Effector memory CD4-positive, alpha-beta T cell (primary cell): Measurements from ENCODE around the gene ADA.

ENCODE experiments used
- DNase-seq, 3 donors: peaks; one replicate each; pipeline ENCODE4 v3.0.0-alpha.2; 2020
- H3K27ac ChIP-seq: 2 replicates; pipeline ENCODE4 v1.7.0; 2013; ENCODE audit warnings: mild to moderate bottlenecking, low read length, moderate library complexity; ENCODE audit not compliant: insufficient read depth, poor library complexity, severe bottlenecking
- H3K27me3 ChIP-seq: replicated peaks from 2 replicates; pipeline ENCODE4 v1.7.0; 2013; ENCODE audit warnings: mild to moderate bottlenecking, low read length; ENCODE audit not compliant: insufficient read depth, control insufficient read depth, poor library complexity, severe bottlenecking
- H3K36me3 ChIP-seq: 2 replicates; pipeline ENCODE4 v1.7.0; 2013; ENCODE audit warnings: mild to moderate bottlenecking, low read length, moderate library complexity; ENCODE audit not compliant: control insufficient read depth, insufficient read depth
- H3K4me1 ChIP-seq: 2 replicates; pipeline ENCODE4 v1.7.0; 2013; ENCODE audit warnings: low read length, mild to moderate bottlenecking; ENCODE audit not compliant: control insufficient read depth, insufficient read depth, poor library complexity, severe bottlenecking
- H3K4me3 ChIP-seq: 2 replicates; pipeline ENCODE4 v1.7.0; 2013; ENCODE audit warnings: low read length, low read depth, mild to moderate bottlenecking; ENCODE audit not compliant: insufficient read depth, poor library complexity, severe bottlenecking
- H3K9me3 ChIP-seq: 2 replicates; pipeline ENCODE4 v1.7.0; 2013; ENCODE audit warnings: mild to moderate bottlenecking, low read length, moderate library complexity; ENCODE audit not compliant: control insufficient read depth

The ADA gene

GRCh38 chr20:44586289-44586911 is 65.1 kb downstream of the ADA start:
- Histone ChIP-seq H3K36me3 (no peaks in the 10 kb centered on the region), H3K4me1 (no peaks in the 10 kb centered on the region), H3K4me3 (no peak overlapping the region), H3K27ac (no peak overlapping the region), H3K9me3 (no peaks in the 10 kb centered on the region), H3K27me3 (no peaks in the 10 kb centered on the region)
- DNase-seq, result no peak

GRCh38 chr20:44585057-44585963 is 66.2 kb downstream of the ADA start:
- no peak overlapping the region for H3K27ac ChIP-seq
- no peaks in the 10 kb centered on the region for H3K9me3 ChIP-seq
- H3K4me1 ChIP-seq, result no peaks in the 10 kb centered on the region
- H3K4me3 ChIP-seq, result no peak overlapping the region
- H3K36me3 ChIP-seq, result no peaks in the 10 kb centered on the region
- no peak for DNase-seq
- H3K27me3 ChIP-seq, result no peaks in the 10 kb centered on the region

GRCh38 chr20:44584162-44584561 is 67.3 kb downstream of the ADA start:
- no peaks in the 10 kb centered on the region for H3K9me3 ChIP-seq
- DNase-seq, result no peak
- no peaks in the 10 kb centered on the region for H3K36me3 ChIP-seq
- H3K27me3 ChIP-seq, result no peaks in the 10 kb centered on the region
- no peaks in the 10 kb centered on the region for H3K4me1 ChIP-seq
- H3K27ac ChIP-seq, result no peak overlapping the region
- no peak overlapping the region for H3K4me3 ChIP-seq

- no peak for DNase-seq
- no peak overlapping the region for H3K4me3 ChIP-seq
- H3K4me1 ChIP-seq, result no peaks in the 10 kb centered on the region
- H3K36me3 ChIP-seq, result no peaks in the 10 kb centered on the region
- no peaks in the 10 kb centered on the region for H3K27me3 ChIP-seq
- no peak overlapping the region for H3K27ac ChIP-seq
- H3K9me3 ChIP-seq, result no peaks in the 10 kb centered on the region
These were observed 68.3 kb downstream of the ADA start for GRCh38 chr20:44583157-44583556.

GRCh38 chr20:44582311-44583025 is 69.0 kb downstream of the ADA start, which contains the start of gene PKIG:
Gene PKIG (plus strand): TSS chr20:44582579. CDS start chr20:44614557, 31,978 bp downstream.
- H3K4me1 ChIP-seq, result no peaks in the 10 kb centered on the region
- H3K27ac ChIP-seq, result no peak within 1 kb of the TSS
- no peak for DNase-seq
- no peak within 1 kb of the TSS for H3K4me3 ChIP-seq
- H3K36me3 ChIP-seq, result no peaks in the 10 kb centered on the region
- H3K9me3 ChIP-seq, result no peaks in the 10 kb centered on the region
- no peaks in the 10 kb centered on the region for H3K27me3 ChIP-seq

GRCh38 chr20:44581515-44581914 is 70.0 kb downstream of the ADA start:
- no peak for DNase-seq
- H3K27ac ChIP-seq, result no peak overlapping the region
- no peaks in the 10 kb centered on the region for H3K27me3 ChIP-seq
- H3K4me1 ChIP-seq, result no peaks in the 10 kb centered on the region
- H3K36me3 ChIP-seq, result no peaks in the 10 kb centered on the region
- no peaks in the 10 kb centered on the region for H3K9me3 ChIP-seq
- H3K4me3 ChIP-seq, result no peak overlapping the region

GRCh38 chr20:44580581-44581268 is 70.8 kb downstream of the ADA start:
- Histone ChIP-seq H3K27ac (no peak overlapping the region), H3K27me3 (no peaks in the 10 kb centered on the region), H3K4me1 (no peaks in the 10 kb centered on the region), H3K9me3 (no peaks in the 10 kb centered on the region), H3K4me3 (no peak overlapping the region), H3K36me3 (no peaks in the 10 kb centered on the region)
- no peak for DNase-seq

- Histone ChIP-seq H3K27ac (no peak overlapping the region), H3K9me3 (no peaks in the 10 kb centered on the region), H3K4me1 (no peaks in the 10 kb centered on the region), H3K27me3 (no peaks in the 10 kb centered on the region), H3K4me3 (no peak overlapping the region), H3K36me3 (no peaks in the 10 kb centered on the region)
- no peak for DNase-seq
These were observed 72.0 kb downstream of the ADA start for GRCh38 chr20:44579313-44580081.

- no peaks in the 10 kb centered on the region for H3K9me3 ChIP-seq
- H3K27ac ChIP-seq, result no peak overlapping the region
- no peaks in the 10 kb centered on the region for H3K36me3 ChIP-seq
- no peak overlapping the region for H3K4me3 ChIP-seq
- no peak for DNase-seq
- no peaks in the 10 kb centered on the region for H3K4me1 ChIP-seq
- H3K27me3 ChIP-seq, result no peaks in the 10 kb centered on the region
These were observed 75.2 kb downstream of the ADA start for GRCh38 chr20:44576297-44576696.
